Ramos (cell line): ENCODE results near the gene CMTR1.

Experiments
- in situ Hi-C: fragments of 300-500 bp; cut with MboI; formaldehyde crosslinking; loops from one replicate; pipeline ENCODE4 v1.14.3; 2022; ENCODE audit warnings: low sequenced_read_pairs; ENCODE audit not compliant: unreplicated experiment

Gene CMTR1

DNA sequence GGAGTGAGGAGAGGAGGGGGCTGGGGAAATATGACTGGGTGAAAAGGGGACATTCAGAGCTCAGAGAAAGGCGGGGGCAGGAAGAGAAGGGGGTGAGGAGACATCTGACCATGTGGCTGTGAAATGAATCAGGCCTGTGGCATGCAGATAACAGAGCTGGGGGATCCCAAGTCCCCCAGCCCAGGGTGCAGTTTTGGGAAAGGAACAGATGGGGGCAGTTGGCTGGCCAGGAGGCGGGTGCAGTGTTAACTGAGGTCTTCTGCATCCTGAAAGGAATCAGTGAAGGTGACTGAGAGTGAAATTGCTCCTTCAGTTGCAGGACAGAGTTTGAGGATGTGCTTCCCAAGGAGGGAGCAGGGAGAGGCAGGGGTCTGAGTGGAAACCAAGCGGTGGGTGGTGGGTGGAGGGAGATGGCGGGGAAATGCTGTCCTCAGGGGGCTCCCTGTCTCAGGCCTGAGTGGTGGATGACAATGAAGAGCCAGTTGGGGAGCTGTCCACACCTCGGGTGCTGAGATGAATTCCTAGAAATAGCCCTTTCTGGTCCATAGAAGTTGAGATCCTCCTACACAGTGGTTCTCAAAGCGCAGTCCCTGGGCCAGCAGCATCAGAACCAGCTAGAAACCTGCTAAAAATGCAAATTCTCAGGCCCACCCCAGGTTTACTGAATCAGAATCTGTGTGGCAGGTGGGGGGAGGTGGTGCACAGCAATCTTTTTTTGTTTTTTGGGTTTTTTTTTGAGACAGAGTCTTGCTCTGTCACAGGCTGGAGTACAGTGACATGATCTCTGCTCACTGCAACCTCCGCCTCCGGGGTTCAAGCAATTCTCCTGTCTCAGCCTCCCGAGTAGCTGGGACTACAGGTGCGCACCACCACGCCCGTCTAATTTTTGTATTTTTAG lies 92.7 kb downstream of the CMTR1 start:
- in situ Hi-C loops = no loop called here

DNA sequence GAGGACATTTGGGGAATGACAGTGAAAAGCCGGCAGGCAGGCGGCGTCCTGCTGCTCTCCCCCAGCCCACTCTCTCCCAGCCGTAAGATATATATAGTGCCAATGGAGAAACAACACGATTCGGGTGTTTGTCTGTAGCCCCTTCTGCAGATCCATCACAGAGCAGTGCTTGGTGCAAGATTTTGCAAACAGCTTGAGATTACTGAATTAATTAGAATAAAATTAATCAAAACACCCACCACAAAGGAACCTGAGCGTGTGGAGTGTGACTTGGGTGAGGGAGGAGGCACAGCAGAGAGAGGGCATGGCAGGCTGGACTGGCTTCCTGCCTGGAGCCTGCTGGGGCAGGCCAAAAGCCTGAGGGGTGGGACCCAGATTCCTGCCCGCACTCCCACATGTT lies 95.5 kb downstream of the CMTR1 start:
- in situ Hi-C loops = no loop called here

DNA sequence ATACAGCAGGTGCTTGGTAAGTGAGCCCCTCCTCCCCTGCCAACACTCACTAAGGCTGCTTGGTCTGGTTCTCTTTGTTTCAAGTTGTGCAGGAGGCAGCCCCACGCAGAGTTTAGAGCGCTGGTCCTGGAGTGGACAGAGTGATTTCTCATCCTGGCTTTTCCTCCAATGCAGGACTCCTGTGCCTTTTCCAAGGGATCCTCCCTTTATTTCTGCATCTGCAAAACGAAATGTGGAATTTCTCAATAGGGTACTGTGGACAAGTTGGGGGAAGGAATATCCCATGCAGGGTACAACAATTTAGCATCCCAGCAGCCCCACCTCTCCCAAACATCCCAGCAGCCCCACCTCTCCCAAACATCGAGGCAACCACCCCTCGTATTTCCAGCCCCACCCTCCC lies 97.3 kb downstream of the CMTR1 start:
- in situ Hi-C loops = no loop called here

DNA sequence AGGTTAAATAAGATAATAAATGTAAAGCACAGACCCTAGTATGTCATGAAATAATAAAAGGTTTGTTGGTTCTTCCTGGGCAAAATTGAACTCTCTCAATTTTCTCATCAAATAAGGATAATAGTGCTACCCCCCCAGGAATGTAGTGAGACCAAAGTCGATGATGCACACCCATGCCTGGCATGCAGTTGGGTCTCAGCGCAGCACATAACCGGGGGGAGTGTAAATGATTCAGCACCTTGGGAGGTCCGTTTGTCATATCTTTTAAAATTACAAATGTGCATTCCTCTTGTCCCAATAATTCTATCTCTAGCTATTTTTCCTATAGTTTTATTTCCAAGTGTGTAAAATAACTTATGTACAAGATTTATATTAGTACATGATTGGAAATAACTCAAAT lies 98.0 kb downstream of the CMTR1 start:
- in situ Hi-C loops = no loop called here
